CD4-positive, alpha-beta T cell treated with Interleukin-17A for 4 hours (primary cell): ENCODE measurements around the gene SHISAL1.
"Not testable (repeated sequence)": the region's sequence is repeated elsewhere in the genome, so short reads cannot be mapped to it uniquely, and the experiment has no call there.

Experiments
- DNase-seq: peaks from one replicate; pipeline ENCODE4 v3.0.0-alpha.2; 2020; ENCODE audit warnings: mixed read lengths

Gene SHISAL1

DNA sequence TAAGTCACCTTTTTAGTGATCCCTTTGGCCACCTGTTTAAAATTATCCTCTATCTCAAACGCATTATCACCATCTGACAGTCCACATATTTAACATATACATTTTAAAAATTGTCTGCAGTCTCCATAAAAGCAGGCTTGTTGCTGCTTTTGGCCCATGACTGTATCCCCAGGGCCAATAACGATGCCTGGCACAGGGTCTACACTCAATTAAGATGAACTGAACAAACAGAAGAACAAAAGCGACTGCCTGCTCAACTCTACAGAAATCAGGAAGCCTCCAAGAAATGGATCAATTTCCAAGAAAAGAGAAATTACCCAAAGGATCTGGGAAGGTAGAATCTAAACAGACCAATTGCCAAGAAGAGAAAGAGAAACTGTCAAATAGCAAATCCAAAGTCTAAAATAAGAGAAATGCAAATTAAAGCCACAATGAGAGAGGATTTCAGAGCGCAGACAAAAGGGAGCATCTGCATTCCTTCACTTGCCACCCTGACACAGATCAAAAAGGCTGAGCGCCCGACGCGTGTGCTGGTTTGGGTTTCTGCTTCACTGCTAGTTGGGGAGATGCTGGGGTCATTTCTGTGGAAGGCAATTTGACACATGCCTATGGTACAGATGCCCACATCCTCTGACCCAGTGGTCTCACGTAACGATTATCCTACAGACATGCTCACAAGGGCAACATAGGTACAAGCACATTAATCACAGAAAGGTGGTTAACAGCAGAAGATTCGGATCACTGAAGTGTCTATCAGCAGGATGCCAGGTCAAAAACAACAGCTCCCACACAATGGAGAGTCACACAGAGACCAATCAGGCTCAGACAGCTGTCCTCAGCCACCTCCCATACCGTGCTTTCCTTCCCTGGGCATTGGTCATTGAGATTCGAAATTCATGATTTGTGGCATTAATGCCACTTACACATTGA is 55.9 kb downstream of the SHISAL1 start:
- no peak for DNase-seq

DNA sequence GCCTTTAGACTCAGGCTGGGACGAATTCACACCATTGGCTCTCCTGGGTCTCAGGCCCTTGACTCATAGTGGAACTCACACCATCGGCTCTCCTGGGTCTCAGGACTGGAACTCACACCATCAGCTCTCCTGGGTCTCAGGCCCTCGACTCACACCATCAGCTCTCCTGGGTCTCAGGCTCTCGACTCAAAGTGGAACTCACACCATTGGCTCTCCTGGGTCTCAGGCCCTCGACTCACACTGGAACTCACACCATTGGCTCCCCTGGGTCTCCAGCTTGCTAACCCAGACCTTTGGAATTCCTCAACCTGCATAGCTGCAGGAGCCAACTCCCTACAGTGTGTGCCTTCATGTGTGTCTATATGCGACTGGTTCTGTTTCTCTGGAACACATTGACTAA is 56.7 kb downstream of the SHISAL1 start:
- DNase-seq = no peak

DNA sequence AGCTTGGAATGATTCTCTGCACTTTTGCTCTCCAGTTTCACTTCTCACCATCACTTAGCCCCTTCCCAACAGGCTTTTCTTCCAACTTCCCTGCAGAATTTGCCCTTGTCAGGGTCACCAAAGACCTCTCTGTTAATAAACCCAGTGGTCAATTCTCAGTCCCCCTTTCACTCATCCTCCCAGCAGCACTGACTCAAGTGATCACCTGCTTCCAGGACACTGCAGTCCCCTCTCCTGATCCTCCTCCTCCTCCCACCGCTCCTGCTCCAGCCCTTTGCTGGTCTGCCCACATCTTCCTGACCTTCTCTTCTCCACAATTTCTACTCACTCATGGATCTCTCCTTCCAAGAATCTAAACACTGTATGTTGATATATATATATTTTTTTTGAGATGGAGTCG is 57.9 kb downstream of the SHISAL1 start:
- no peak for DNase-seq

DNA sequence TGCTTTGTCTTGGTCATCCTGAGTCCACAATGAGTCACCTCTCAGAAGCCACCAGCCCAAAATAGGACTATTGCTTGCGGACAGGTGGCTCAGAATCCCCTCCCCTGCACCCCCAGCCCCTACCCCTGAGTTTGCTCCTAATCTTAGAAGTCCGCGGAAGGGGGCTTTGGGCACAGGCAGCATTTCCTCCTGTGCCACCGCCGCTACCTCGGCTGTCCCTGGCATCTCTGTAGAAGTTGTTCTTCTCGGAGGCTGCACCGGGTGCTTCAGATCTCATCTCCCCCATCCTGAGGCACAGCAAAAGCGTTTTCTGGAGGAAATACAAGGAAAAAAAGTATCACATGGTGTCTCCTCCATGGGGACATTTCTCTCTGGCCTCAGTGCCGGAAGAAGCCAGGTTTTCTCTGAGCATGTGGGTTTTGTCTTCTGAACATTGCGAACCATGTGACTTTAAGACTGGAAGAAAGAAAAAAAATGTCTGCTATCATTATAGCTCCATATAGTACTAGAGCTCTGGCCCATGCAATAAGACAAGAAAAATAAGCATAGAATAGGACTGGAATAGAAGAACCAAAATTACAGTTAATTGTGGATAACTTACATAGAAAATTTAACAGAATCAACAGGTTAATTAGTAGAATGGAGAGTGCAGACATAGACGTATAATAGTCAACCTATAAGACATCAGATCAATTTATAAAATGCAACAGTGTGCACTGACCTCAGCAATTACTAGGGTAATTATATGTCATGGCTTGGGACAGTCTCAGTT is 63.2 kb downstream of the SHISAL1 start:
- no peak for DNase-seq

DNA sequence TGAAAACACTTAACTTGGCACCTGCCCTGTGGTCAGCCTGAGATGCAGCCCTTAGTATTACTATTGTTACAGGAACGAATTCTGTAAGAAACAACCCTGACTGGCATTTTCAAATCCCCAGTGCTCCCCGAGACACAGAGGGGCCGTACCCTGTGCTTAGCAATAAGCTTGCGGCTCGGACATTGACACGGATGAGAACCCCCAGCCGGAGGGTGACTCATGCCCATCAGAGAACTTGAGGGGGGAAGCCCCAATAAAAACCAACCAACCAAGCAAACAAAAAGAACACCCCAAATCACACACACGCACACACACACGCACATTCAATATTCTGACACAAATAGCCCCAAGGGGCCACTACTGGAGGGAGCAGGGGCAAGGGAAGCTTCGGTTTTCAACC is 63.8 kb downstream of the SHISAL1 start:
- DNase-seq = no peak

DNA sequence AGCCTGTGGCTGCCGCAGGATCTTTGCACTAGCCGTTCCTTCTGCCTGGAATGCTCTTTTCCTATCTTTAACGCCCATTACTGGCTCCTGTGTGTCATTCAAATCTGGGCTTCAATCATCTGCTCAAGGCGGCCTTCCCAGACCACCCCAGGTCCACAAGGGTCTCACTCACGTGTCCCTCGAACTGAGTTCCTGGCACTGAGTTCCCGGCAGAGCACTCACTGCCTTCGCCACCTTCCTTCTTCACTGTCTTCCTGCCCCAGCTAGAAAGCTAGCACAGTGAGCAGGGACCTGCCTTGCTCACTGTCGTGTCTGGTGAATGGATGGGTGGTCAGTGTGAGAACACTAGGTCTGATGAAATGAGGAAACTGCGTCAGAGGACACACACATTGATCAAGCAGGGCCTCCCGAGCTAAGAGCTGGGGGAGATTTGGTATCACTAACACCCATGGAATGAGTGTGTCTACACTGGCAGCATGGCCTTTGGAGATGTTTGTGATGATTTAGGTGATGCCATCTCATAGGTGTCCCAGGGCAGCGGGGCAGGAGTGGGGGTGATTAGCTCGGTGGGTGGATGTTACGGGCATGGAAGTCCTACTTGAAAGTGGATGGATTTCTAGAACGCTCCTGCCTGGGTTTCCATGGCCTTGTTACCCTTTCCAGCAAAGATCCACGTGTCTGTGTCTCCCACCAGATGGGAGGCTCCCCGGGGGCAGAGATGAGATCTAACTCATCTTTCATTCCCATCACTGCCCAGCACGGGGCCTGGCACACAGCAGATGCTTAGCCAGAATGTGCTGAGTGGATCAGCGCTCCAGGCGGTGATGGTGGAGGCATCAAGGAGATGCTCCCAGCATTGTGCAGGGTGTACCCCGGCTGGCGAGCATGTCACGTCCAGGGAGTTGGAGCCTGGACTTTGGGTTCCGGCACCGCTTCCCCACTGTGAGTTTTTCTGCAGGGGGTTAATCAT is 64.5 kb downstream of the SHISAL1 start:
- DNase-seq = no peak

DNA sequence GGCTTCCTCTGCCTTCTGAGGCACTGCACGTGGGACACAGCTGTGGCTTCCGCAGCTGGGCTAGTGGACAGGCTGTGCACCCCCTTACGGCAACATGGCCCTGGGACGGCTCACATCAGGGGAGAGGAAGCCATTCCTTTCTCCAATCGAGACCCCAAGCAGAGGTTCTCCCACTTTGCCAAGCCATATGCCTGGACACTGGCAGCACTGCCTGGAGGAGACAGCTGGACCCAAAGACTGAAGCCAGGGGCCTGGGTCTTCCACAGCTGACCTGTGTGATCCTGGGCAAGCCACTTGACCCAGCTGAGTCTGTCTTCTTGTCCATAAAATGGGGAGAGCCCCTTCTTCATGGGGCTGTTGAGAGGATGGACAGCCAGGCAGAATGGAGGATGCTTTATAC is 65.4 kb downstream of the SHISAL1 start:
- DNase-seq = no peak

DNA sequence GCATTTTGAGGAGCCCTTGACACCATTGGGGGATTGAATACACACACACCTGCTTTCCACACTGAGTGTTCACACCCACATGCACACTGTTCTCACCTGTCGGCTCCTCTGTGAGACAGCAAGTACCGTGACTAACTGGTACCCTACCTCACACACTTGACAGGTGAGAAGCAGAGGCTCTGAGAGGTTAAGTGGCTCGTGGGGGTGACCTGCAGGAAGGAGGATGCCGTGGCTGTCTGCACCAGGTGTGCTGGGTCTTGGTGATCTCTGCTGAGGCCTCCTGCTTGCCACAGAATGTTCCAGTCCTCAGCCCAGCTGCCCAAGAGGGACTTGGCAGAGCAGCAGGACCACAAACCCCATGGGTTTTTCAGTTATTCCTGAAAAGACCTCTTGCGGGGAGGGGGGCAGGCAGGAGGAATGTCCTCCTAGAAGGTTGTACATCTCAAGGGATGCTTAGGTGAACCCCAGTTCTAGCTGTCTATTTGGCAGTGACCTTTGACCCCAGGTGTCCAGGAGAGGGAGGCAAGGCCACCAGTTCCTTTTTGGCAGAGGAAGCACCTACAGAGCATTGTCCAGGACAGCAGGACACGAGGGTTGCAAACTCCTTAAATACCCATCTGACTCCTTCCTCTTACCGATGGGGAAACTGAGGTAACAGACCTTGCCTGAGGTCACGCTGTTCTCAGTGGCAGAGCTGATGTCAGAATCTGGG is 66.0 kb downstream of the SHISAL1 start:
- no peak for DNase-seq

DNA sequence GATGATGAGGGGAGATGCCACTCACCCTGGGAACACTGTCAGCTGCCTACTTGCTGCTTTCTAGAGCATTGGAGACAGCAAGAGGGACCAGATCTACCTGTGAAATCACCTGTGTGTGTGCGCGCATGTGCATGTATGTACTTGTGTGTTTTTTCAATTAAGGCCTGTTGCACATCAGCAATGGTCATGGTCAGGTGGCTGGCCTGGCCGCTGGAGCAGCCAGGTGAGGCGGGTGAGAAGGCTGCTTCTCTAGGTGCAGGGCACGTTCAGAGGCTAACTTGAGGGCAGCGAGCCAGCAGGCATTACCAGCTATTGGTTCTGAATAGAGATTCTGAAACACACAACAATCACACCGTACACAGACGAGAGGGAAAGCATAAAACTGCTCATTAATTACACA is 66.9 kb downstream of the SHISAL1 start:
- no peak for DNase-seq

DNA sequence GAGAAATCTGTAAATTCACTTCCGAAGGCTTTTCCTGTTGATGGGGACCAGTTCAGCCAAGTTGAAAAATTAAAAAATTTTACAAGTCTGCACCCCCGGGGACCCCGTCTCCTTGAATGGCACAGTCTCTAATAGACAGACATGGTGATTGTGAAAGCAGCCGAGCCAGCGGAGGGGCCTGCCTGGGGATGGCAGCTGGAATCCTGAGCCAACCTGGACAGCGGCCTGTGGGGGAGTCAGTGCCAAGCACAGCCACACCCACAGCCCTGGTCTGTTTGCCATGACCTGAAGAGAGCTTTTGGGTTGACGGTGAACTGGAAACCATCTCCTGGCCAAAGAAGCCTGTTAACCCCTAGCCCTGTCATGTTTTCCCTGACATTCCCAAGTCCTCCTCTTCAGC is 67.3 kb downstream of the SHISAL1 start:
- DNase-seq = no peak

DNA sequence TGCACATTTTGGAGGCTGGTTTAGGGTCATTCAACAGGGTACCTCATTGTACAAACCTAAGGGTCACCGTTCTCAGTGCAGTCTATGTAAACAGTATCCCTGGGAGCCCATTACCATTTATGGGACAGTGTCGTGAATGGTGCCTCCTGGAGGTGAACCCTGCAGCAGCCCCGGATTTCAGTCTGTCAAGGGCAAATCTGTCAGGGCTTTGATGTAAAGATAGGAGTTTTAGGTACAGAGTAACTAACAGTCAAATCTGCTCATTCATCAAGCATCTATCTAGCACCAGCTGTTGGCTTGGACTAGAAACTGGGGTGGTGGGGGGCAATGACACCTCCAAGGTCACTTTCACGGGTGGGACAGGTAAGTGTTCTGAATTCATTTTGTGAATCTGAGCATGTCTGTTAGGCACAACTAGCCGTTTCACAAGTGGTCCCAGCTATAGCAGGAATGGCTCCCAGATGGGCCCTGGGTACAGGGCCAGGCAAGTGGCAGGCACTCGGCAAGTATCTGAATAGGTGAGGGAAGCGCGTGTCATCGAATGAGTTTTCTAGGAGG is 68.4 kb downstream of the SHISAL1 start:
- DNase-seq = no peak

DNA sequence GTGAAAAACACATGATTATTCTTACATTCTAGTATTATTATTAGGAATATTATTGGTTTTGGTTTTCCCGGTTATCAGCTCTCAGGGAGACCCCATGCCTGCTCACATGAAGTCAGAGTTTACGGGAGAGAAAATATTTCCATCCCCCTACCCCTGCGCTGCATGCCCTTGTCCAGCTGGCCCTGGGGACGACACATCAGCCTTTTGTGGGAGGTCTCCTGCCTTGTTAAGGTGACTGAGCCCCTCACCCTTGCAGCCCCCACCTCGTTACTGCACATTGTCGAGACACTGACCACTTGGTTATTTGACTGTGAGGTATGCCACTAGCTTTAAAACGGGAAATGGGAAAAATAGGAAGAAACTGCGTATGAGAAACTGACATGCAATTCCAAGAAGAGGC is 69.0 kb downstream of the SHISAL1 start:
- no peak for DNase-seq

DNA sequence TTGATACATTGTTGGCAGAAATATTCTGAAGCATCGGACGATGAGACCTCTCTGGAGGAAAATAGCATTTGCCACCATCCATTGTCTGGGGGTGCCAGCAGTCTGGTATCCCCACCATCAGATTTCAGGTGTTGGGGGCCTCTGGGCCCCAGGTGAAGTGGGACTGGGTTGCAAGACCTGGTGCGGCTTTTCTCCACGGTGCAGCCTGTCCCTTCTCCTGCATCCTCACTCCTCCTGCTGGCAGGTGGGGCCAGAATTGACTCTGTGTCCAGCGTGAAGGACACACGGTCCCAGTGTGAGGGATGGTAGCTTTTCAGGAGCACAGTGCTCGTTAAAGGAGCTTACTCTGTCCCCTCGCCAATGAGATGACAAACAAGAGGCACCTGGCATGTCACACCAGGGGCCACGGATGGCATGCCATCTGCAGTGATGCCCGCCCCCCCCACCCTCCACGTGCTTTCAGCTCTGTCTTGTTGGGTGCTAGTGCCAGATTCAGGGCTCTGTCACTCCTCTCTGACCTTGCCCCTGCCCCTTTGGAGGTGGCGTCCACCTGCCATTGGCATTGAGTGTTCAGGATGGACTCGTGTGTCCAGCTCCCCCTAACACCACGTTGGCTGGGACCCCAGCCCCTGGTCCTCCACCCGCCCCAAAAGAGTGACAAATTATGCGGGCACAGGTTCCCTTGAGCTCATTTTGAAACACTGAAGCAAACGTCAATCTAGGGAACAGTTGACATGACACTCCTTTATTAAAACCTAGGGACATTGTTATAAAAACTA is 69.6 kb downstream of the SHISAL1 start:
- no peak for DNase-seq

DNA sequence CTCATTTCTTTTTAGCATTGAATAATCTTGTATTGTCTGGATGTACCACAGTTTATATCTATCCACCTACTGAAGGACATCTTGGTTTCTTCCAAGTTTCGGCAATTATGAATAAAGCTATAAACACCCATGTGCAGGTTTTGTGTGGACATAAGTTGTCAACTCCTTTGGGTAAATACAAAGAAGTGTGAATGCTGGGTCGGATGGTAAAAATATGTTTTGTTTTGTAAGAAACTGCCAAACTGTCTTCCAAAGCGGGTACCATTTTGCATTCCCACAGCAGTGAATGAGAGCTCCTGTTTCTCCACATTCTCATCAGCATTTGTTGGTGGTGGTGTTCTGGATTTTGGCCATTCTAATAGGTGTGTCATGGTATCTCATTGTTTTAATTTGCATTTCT is 71.6 kb downstream of the SHISAL1 start:
- not testable (repeated sequence) for DNase-seq

DNA sequence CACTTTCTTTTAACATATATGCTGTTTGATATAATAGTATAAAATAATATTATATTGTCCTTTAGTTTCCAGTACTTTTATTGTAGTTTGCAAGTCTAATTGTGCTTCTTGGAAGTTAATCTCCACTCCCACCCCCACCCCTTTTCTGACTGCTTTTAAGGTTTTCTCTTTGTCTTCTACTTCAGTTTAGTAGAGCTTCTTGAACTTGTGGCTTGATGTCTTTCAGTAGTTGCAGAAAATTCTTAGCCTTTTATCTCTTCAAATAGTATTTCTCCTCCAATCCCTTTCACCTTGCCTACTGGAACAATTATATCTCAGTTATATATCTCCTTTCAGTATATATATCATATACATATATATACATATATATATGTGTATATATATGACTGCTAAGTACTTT is 75.5 kb downstream of the SHISAL1 start:
- no peak for DNase-seq

DNA sequence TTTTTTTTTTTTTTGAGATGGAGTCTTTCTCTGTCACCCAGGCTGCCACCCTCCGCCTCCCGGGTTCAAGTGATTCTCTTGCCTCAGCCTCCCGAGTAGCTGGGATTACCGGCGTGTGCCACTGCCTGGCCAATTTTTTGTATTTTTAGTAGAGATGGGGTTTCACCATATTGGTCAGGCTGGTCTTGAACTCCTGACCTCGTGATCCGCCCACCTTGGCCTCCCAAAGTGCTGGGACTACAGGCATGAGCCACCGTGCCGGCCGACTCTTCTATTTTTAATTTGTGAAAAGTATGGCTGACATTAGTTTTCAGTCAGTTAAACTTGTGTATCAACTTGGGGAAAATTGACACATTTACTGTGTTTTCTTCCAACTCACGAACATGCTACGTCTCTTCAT is 78.4 kb downstream of the SHISAL1 start:
- DNase-seq = not testable (repeated sequence)

DNA sequence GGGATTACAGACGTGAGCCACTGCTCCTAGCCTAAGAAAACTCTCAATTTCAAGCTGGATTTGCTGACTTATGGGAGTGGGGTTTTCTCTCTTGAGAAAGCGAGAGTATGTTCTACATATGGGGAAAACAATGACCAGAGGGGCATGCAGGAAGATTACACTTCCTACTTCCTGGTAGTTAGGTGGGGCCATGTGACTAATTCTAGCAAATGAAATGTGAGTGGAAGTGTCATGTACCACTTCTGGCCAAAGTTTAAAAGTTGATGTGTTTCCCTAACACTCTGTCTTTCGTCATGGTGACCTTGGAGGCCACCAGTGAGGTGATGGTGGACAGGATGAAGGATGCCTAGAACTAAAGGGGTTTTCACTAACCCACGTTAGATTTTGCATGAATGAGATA is 81.5 kb downstream of the SHISAL1 start:
- no peak for DNase-seq

DNA sequence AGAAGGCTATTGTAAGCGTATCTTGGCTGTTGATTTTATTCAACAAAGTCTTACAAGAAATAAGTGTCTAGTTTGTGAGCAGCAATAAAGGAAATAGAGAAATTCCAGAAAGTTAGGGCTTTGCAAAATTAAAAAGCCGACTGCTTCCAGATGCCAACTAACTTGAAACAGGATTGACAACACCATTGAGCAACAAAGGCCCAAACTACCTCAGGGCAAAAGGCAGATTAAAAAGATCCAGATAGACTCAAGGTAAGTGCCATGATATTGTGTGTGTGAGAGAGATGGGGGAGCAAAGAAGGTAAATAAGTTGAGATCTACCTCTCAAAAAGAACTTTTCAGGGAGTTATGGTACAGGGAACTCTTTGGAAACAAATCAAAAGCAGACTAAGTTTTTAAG is 82.9 kb downstream of the SHISAL1 start:
- no peak for DNase-seq

DNA sequence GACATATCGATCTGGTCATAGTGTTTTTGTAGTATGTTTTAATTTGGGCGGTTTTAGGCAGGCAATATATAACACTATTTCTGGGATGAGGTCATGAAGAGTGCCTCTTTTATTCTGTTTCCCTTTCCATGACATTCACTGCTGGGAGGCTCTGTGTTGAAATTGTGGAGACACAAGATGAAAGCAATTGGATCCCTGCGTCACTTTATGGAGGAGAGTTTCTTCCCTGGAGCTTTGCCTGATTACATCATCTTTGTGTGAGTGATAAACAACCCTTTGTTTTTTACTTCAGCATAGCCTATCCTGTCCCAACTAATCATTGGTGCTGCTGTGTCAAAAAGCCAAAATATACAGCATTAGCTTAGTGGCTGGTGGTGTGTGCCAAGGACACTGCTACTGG is 83.4 kb downstream of the SHISAL1 start:
- DNase-seq = no peak

DNA sequence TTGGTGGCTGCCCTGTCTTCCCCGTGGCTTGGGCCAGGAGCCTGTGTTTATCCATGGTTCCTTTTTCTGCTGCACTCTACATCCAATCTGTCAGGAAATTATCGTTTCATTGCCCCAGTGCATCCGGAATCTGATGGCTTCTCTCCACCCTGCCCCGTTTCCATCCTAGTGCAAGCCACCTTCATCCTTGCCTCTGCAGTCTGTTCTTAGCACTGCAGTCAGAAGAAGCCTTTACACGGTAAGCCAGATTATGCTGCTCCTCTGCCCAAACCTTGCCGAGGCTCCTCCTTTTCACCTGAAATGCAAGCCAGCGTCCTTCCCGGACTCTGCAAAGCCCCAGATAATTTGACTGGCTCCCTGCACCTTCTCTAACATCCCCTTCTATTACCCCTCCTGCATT is 86.9 kb downstream of the SHISAL1 start:
- no peak for DNase-seq

DNA sequence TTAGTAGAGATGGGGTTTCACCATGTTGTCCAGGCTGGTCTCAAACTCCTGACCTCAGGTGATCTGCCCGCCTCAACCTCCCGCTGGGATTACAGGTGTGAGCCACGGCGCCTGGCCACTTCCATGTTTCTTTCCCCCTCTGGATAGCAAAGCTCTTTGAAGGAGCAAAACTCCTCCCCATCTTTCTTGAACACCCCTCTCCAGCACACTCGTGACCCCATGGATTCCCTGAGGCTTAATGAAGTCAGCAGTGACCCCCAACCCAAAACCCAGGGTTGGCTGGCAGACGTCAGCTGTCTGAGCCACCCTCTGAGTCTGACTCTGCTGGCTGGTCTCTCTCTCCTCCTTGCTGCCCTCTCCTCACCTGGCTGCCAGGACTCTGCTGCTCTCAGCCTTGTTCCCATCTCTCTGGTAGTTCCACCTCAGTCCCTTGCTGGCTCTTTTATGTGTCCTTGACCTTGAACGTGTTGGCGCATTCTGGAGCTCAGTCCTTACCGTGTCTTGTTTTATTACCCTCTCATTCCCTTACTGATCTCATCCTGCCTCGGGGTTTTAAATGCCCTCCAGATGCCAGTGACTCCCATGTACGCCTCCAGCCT is 87.6 kb downstream of the SHISAL1 start:
- DNase-seq = no peak
